ENCODE measurements around the gene VANGL1.

DNA sequence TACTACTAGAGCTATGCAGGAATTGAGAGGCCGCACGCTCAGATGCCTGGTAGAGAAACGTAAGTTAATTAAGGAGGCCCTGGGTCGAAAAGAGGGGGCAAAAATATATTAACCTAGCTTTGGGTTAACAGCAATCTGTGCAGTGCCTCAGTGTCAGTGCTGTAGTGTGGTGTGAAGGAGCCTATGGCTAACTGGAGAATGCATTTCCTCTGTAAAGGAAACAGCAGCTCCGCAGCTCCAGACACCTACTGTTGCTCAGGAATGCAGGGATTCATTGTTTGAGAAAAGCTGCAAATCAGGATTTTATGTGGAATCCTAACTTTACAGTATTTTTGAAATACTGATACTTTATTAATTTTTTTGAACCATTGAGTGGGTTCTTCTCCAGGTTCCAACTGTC lies 18.4 kb downstream of the VANGL1 start:
- no peak for TF ChIP-seq CTCF (IDR thresholded peaks at IDR 0.05)
- no peak for TF ChIP-seq POLR2A (IDR thresholded peaks at IDR 0.05)
